GM23248 (cell line): ENCODE data around the gene NPTX1. TPM values are rescaled to one million over a fixed set of nuclear protein-coding genes. Genes with fewer than 3 reads are reported as not detected.

ENCODE experiments used
- DNase-seq: peaks from one replicate; pipeline ENCODE4 v3.0.0-alpha.2; 2015
- H2AFZ ChIP-seq: fragments of 200-600 bp; sonication (generic); 2 replicates; pipeline ENCODE4 v1.6.1; 2016; ENCODE audit warnings: antibody characterized with exemption
- H3F3A ChIP-seq: fragments of 200-600 bp; sonication (generic); 2 replicates; pipeline ENCODE4 v1.6.1; 2016; ENCODE audit warnings: mild to moderate bottlenecking, antibody characterized with exemption, mixed run types; ENCODE audit not compliant: insufficient read depth
- H3K27ac ChIP-seq: fragments of 200-600 bp; sonication (generic); 2 replicates; pipeline ENCODE4 v1.5.1; 2016; ENCODE audit warnings: mild to moderate bottlenecking
- H3K27me3 ChIP-seq: fragments of 200-600 bp; sonication (generic); replicated peaks from 2 replicates; pipeline ENCODE4 v1.6.1; 2016; ENCODE audit warnings: mild to moderate bottlenecking; ENCODE audit not compliant: insufficient read depth
- H3K36me3 ChIP-seq: fragments of 200-600 bp; sonication (generic); 2 replicates; pipeline ENCODE4 v1.6.1; 2016; ENCODE audit warnings: low read depth, mild to moderate bottlenecking
- H3K4me1 ChIP-seq: fragments of 200-600 bp; sonication (generic); 2 replicates; pipeline ENCODE4 v1.6.1; 2016; ENCODE audit warnings: mild to moderate bottlenecking; ENCODE audit not compliant: insufficient read depth
- H3K4me2 ChIP-seq: fragments of 200-600 bp; sonication (generic); one replicate; pipeline ENCODE4 v1.6.1; 2016; ENCODE audit warnings: mild to moderate bottlenecking; ENCODE audit not compliant: unreplicated experiment
- H3K4me3 ChIP-seq: fragments of 200-600 bp; sonication (generic); 2 replicates; pipeline ENCODE4 v1.5.1; 2016; ENCODE audit warnings: mild to moderate bottlenecking
- H3K79me2 ChIP-seq: fragments of 200-600 bp; sonication (generic); 2 replicates; pipeline ENCODE4 v1.6.1; 2016; ENCODE audit warnings: mild to moderate bottlenecking; ENCODE audit not compliant: insufficient read depth
- H3K9ac ChIP-seq: fragments of 200-600 bp; sonication (generic); 2 replicates; pipeline ENCODE4 v1.6.1; 2016; ENCODE audit warnings: mild to moderate bottlenecking
- H3K9me2 ChIP-seq: fragments of 200-600 bp; sonication (generic); 2 replicates; pipeline ENCODE4 v1.6.1; 2016; ENCODE audit warnings: mixed run types, mild to moderate bottlenecking, moderate library complexity; ENCODE audit not compliant: insufficient read depth
- H3K9me3 ChIP-seq: fragments of 200-600 bp; sonication (generic); one replicate; pipeline ENCODE4 v1.6.1; 2017; ENCODE audit warnings: low read depth
- H4K20me1 ChIP-seq: fragments of 200-600 bp; sonication (generic); 2 replicates; pipeline ENCODE4 v1.6.0; 2016; ENCODE audit not compliant: insufficient read depth
- EZH2 ChIP-seq: fragments of 200-600 bp; sonication (generic); IDR thresholded peaks from 2 replicates; pipeline ENCODE4 v1.6.1; 2018; ENCODE audit warnings: antibody characterized with exemption, mild to moderate bottlenecking; ENCODE audit not compliant: insufficient read depth, poor library complexity, severe bottlenecking
- EZH2phosphoT487 ChIP-seq: fragments of 200-600 bp; sonication (generic); IDR thresholded peaks from 2 replicates; pipeline ENCODE4 v1.6.1; 2018; ENCODE audit warnings: antibody characterized with exemption, moderate library complexity, mild to moderate bottlenecking, low read depth; ENCODE audit not compliant: insufficient read depth
- WGBS, 2 experiments: methylation state at CpG; one replicate each; pipeline ENCODE4 v1.1.6; 2015 to 2017; ENCODE audit warnings: low lambda C conversion rate in 2 of 2, low coverage in 1 of 2; ENCODE audit errors: missing lambda C conversion rate in 2 of 2; 5-methylcytosine and 5-hydroxymethylcytosine counted together
- in situ Hi-C: fragments of 300-500 bp; cut with MboI; formaldehyde crosslinking; loops from 2 replicates; pipeline ENCODE4 v1.15.0; 2020
- polyA plus RNA-seq: library from polyadenylated mRNA; unstranded; fragments of >200 nt; fragmentation: Nextera tagmentation; extraction: Ambion mirVana; gene quantifications from 2 replicates; pipeline ENCODE4 v1.2.1, GENCODE V29; 2016
- total RNA-seq: library from RNA; depleted of rRNA; stranded (reverse); fragments of >200 nt; shearing (Covaris generic); gene quantifications from 2 replicates; pipeline ENCODE4 v1.2.3, GENCODE V29; 2014

NPTX1 gene
- total and polyA plus RNA-seq, 2 experiments from 2014 or later: 0.43 to 1.1 TPM

DNA sequence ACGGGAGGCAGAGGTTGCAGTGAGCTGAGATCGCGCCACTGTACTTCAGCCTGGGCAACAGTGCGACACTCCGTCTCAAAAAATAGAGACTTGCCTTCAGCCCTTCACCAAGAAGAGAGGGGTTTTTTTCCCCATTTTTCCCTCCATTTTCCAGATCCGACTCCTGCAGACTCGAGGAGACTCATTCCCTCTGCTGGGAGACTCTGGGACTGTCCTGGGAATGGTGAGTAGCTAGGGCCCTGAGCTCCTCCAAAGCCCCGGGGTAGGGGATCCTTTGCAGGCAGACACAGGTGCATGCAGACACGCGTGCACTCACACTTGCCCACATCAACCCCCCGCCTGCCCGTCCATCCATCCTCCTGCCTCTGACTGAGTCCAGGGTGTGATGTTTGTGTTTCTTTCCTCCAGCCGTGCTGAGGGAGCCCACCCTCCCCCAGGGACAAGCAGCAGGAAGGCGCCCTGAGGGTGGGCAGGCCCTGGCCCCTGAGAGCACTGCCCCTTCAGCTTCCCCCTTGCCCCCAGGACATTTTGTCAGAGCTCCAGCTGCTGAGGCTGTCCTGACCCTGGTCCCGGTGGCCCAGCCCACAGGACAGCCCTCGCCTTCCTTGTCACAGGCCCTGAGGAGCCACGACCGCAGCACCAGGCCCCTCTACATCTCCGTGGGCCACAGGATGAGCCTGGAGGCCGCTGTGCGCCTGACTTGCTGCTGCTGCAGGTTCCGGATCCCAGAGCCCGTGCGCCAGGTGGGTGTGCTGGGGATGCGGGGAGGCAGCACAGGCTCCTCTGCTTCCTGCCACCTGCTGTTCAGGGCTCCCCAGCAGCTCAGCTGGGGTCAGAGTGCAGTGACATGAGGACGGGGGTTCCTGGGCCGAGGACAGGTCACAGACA, 51.3 kb downstream of the NPTX1 start:
- no peak overlapping the region for H3K27ac ChIP-seq
- WGBS, 2 experiments: 73 to 78% methylated on average over 25 to 27 of the region's 27 CpGs
- H3K4me1 ChIP-seq: no peaks in the 10 kb centered on the region
- no peaks in the 10 kb centered on the region for H3K36me3 ChIP-seq
- no peak for DNase-seq
- H3K4me3 ChIP-seq: no peak overlapping the region
- no peak overlapping the region for H3K9ac ChIP-seq
- H3F3A ChIP-seq: no peaks in the 10 kb centered on the region
- no peaks in the 10 kb centered on the region for H3K9me2 ChIP-seq
- H3K79me2 ChIP-seq: no peaks in the 10 kb centered on the region
- H4K20me1 ChIP-seq: no peaks in the 10 kb centered on the region
- H3K27me3 ChIP-seq: no peaks in the 10 kb centered on the region
- H3K9me3 ChIP-seq: no peaks in the 10 kb centered on the region
- TF ChIP-seq EZH2phosphoT487 (no peak), EZH2 (no peak)
- in situ Hi-C loops: no loop called here
- H2AFZ ChIP-seq: no peak overlapping the region
- no peak overlapping the region for H3K4me2 ChIP-seq

DNA sequence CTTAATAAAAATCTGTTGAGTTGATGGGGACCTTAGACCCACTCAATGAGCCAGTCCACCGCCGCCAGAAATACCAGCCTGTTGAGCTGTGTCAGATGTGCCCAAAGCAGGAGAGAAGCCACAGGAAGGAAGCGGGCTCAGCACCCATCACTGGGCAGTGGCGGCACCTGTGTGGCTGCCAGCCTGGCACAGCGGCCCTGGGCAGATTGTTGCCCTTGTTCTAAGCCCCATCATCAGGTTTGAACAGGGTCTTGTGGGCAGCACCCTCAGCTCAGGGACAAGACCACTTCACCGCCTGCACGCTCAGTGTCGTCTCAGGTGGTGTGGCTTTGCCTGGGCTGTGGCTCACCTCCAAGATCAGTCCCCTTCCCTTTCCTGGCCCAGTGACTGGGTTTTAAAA, 52.1 kb downstream of the NPTX1 start:
- in situ Hi-C loops: no loop called here
- no peak for TF ChIP-seq EZH2

DNA sequence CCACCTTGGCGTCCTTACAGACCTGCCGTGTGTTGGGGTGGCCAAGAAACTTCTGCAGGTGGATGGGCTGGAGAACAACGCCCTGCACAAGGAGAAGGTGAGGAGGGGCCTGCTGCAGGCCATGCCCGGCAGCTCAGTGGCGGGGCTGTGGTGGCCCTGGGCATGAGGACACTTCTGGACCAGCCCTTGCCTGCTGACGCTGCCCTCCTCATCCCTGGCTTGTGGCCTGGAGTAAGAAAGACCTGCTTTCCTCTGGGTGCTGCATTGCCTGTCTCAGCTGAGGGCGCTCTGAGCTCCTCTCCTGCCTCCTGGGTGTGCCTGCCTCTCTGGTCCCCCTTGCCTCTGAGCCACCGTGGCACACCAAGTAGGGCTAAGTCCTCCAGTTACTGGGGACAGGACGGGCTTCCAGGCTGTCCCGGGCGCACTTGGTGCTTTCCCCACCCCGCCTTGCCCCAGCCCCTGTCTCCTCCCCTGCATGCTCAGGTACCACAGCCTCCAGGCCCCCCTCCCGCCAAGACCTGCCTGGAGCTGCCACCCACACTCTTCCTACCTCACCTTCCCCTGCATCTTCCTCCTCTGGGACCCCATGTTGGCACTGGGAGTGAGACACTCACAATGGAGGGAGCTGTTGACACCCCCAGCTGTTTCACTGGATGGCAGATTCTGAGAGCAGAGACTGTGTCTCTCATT, 52.7 kb downstream of the NPTX1 start:
- no peak overlapping the region for H3K4me3 ChIP-seq
- no peak for DNase-seq
- no peaks in the 10 kb centered on the region for H3K79me2 ChIP-seq
- H2AFZ ChIP-seq: no peak overlapping the region
- no peaks in the 10 kb centered on the region for H3K4me1 ChIP-seq
- TF ChIP-seq EZH2phosphoT487 (no peak), EZH2 (no peak)
- H3K9me3 ChIP-seq: no peaks in the 10 kb centered on the region
- H3F3A ChIP-seq: no peaks in the 10 kb centered on the region
- H3K9me2 ChIP-seq: no peaks in the 10 kb centered on the region
- H3K27ac ChIP-seq: no peak overlapping the region
- no peak overlapping the region for H3K4me2 ChIP-seq
- 66 to 69% methylated on average over 9 to 13 of the region's 13 CpGs for WGBS, 2 experiments
- no peaks in the 10 kb centered on the region for H3K27me3 ChIP-seq
- no peaks in the 10 kb centered on the region; the same call in 1 of the 2 replicates for H3K36me3 ChIP-seq
- H3K9ac ChIP-seq: no peak overlapping the region
- no peaks in the 10 kb centered on the region for H4K20me1 ChIP-seq
- in situ Hi-C loops: no loop called here

More for the DNA sequence above, 52.1 kb downstream of the NPTX1 start:
- no peaks in the 10 kb centered on the region for H3K9me3 ChIP-seq
- no peak for DNase-seq
- no peaks in the 10 kb centered on the region for H3K27me3 ChIP-seq
- WGBS, 2 experiments: 80 to 85% methylated on average over 8 of the region's 8 CpGs
- H3K27ac ChIP-seq: no peak overlapping the region
- no peaks in the 10 kb centered on the region for H4K20me1 ChIP-seq
- no peaks in the 10 kb centered on the region for H3K79me2 ChIP-seq
- no peak overlapping the region for H3K4me2 ChIP-seq
- no peaks in the 10 kb centered on the region for H3K4me1 ChIP-seq
- H3F3A ChIP-seq: no peaks in the 10 kb centered on the region
- H3K4me3 ChIP-seq: no peak overlapping the region
- H3K9ac ChIP-seq: no peak overlapping the region
- H3K36me3 ChIP-seq: no peaks in the 10 kb centered on the region; the same call in 1 of the 2 replicates
- no peak overlapping the region for H2AFZ ChIP-seq
- no peaks in the 10 kb centered on the region for H3K9me2 ChIP-seq

DNA sequence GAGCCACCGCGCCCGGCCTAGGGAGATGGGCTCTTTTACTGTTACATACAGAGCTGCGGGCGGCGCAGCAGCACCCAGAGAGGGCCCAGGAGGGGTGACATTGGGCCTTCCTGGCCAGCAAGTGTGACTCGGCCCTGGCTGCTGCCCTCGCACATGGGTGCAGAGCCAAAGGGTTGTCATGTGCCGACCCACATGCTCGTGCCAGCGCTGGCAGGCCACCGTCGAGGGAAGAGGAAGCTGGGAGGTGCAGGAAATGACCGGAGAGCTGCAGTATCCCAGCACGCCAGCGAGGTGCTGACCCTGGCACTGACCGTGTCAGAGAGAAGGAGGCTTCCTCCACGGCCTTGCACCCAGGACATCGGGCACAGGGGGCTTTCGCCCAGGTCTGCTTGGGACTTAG, 53.4 kb downstream of the NPTX1 start:
- TF ChIP-seq EZH2phosphoT487 (no peak), EZH2 (no peak)
- in situ Hi-C loops: no loop called here
- H4K20me1 ChIP-seq: peaks cover 6% of the 10 kb centered on the region; the same call in 1 of the 2 replicates

More for the DNA sequence above, 53.4 kb downstream of the NPTX1 start:
- no peaks in the 10 kb centered on the region for H3K27me3 ChIP-seq
- H2AFZ ChIP-seq: no peak overlapping the region
- no peaks in the 10 kb centered on the region for H3F3A ChIP-seq
- H3K4me3 ChIP-seq: no peak overlapping the region
- H3K79me2 ChIP-seq: peaks cover 5% of the 10 kb centered on the region
- 0 out of 2 replicates have a peak, but pooled peaks cover 2% of the 10 kb centered on the region for H3K4me1 ChIP-seq
- H3K4me2 ChIP-seq: no peak overlapping the region
- 57 to 60% methylated on average over 20 of the region's 20 CpGs for WGBS, 2 experiments
- H3K9me3 ChIP-seq: no peaks in the 10 kb centered on the region
- no peaks in the 10 kb centered on the region; the same call in 1 of the 2 replicates for H3K36me3 ChIP-seq
- no peak overlapping the region for H3K27ac ChIP-seq
- no peak for DNase-seq
- H3K9me2 ChIP-seq: no peaks in the 10 kb centered on the region
- no peak overlapping the region for H3K9ac ChIP-seq
